Fibroblast of lung (primary cell): ENCODE data around the gene TNFSF9. TPM values are rescaled to one million over a fixed set of nuclear protein-coding genes. Genes with fewer than 3 reads are reported as not detected.

Experiments
- DNase-seq, 2 donors: peaks; one replicate each; pipeline versions ENCODE4 v3.0.0 to v3.0.0-alpha.2; 2010; ENCODE audit warnings: low read depth in 2 of 2
- H2AFZ ChIP-seq: 2 replicates; pipeline ENCODE4 v1.5.1; 2012; ENCODE audit warnings: low read length, control low read depth, inconsistent platforms
- H3K27ac ChIP-seq: 2 replicates; pipeline ENCODE4 v1.5.1; 2011; ENCODE audit warnings: low read length, control low read depth; ENCODE audit not compliant: insufficient read depth
- H3K27me3 ChIP-seq: 2 replicates; pipeline ENCODE4 v1.5.1; 2011; ENCODE audit warnings: mild to moderate bottlenecking, low read length; ENCODE audit not compliant: control insufficient read depth, insufficient read depth
- H3K36me3 ChIP-seq: 2 replicates; pipeline ENCODE4 v1.5.1; 2011; ENCODE audit warnings: low read length; ENCODE audit not compliant: control insufficient read depth, insufficient read depth
- H3K4me1 ChIP-seq: 2 replicates; pipeline ENCODE4 v1.5.1; 2011; ENCODE audit warnings: low read length; ENCODE audit not compliant: control insufficient read depth, insufficient read depth; ENCODE audit errors: extremely low read depth
- H3K4me2 ChIP-seq: 2 replicates; pipeline ENCODE4 v1.5.1; 2011; ENCODE audit warnings: low read length, control low read depth; ENCODE audit not compliant: insufficient read depth; ENCODE audit errors: extremely low read depth
- H3K4me3 ChIP-seq, 4 experiments: fragments of 200-600 bp in 1 of 4; sonication (generic) in 1 of 4; replicated peaks in 1 of 4; 2 replicates each; pipeline ENCODE4 v1.5.1; 2011 to 2016; ENCODE audit warnings: low read length in 4 of 4, low read depth in 3 of 4, mild to moderate bottlenecking in 3 of 4, control low read depth in 2 of 4, inconsistent platforms in 1 of 4, mixed read lengths in 1 of 4; ENCODE audit not compliant: insufficient read depth in 1 of 4; ENCODE audit errors: control extremely low read depth in 1 of 4
- H3K79me2 ChIP-seq: 2 replicates; pipeline ENCODE4 v1.5.1; 2012; ENCODE audit warnings: mild to moderate bottlenecking, low read length, inconsistent platforms; ENCODE audit not compliant: control insufficient read depth, insufficient read depth
- H3K9ac ChIP-seq: 2 replicates; pipeline ENCODE4 v1.5.1; 2011; ENCODE audit warnings: mild to moderate bottlenecking, low read length, control low read depth; ENCODE audit not compliant: insufficient read depth
- H3K9me3 ChIP-seq: 2 replicates; pipeline ENCODE4 v1.5.1; 2012; ENCODE audit warnings: low read depth, low read length; ENCODE audit not compliant: control insufficient read depth, insufficient read depth
- H4K20me1 ChIP-seq: 2 replicates; pipeline ENCODE4 v1.5.1; 2011; ENCODE audit warnings: low read length; ENCODE audit not compliant: control insufficient read depth, insufficient read depth; ENCODE audit errors: extremely low read depth
- EZH2 ChIP-seq: IDR thresholded peaks from 2 replicates; pipeline ENCODE4 v1.5.1; 2012; ENCODE audit warnings: low read length, control low read depth, mild to moderate bottlenecking; ENCODE audit errors: missing control alignments
- polyA plus RNA-seq, 2 donors: library from polyadenylated mRNA; depleted of rRNA in 1 of 2; stranded (reverse) in 1 of 2; unstranded in 1 of 2; fragments of >200 nt; gene quantifications; 2 replicates each; pipeline ENCODE4 v1.2.1, GENCODE V29; 2011 to 2012; ENCODE audit warnings: missing spikeins in 1 of 2
- total RNA-seq: library from RNA; depleted of rRNA; stranded (reverse); fragments of >200 nt; gene quantifications from 2 replicates; pipeline ENCODE4 v1.2.1, GENCODE V29; 2014
- TF ChIP-seq, protein P1 (sequence below), 2 donors: IDR thresholded peaks in 1 of 2; conservative IDR thresholded peaks in 1 of 2; 1 replicate in 1 of 2; 2 replicates in 1 of 2; pipeline ENCODE4 v1.5.1; 2011 to 2012; ENCODE audit warnings: low read length in 2 of 2, control low read depth in 1 of 2, inconsistent platforms in 1 of 2, low read depth in 1 of 2, mild to moderate bottlenecking in 1 of 2

TNFSF9 gene
- total and polyA plus RNA-seq, 2 donors (not counting 1 experiment from before 2014, with no cell fraction given), result 0.22 to 0.66 TPM

DNA sequence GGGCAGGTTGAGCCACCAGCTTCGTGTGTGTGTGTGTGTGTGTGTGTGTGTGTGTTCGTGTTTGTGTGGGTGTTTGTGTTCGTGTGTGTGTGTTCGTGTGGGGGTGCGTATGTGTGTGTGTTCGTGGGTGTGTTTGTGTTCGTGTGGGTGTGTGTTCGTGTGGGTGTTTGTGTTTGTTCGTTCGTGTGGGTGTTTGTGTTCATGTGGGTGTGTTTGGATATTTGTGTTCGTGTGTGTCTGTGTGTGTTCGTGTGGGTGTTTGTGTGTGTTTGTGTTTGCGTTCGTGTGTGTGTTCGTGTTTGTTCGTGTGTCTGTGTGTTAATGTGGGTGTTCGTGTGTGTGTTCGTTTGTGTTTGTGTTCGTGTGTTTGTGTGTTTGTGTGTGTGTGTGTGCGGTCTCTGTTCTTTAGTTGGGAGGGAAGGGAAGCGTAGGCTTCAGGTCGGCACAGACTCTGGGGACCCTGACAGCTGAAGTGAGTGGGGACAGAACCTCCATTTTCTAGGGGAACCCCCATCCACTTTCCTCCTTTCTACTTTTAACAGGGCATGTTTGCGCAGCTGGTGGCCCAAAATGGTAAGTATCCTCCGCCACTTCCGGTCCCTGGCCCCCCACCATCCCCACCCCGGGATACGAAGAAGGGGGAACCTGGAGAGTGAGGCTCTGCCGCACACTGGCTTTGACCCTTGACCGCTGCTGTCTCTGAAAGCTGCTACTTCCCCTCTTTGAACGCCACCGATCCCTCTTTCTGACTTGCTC is 1.6 kb downstream of the TNFSF9 start:
- peaks cover 8% of the 10 kb centered on the region for H3K27me3 ChIP-seq
- no peaks in the 10 kb centered on the region for H3K79me2 ChIP-seq
- no peak overlapping the region for H2AFZ ChIP-seq
- H3K36me3 ChIP-seq, result no peaks in the 10 kb centered on the region
- peaks cover 5% of the 10 kb centered on the region for H3K4me1 ChIP-seq
- no peak overlapping the region for H3K4me2 ChIP-seq
- no peak overlapping the region for H3K9ac ChIP-seq
- DNase-seq, result no peak
- TF ChIP-seq, protein P1, sequence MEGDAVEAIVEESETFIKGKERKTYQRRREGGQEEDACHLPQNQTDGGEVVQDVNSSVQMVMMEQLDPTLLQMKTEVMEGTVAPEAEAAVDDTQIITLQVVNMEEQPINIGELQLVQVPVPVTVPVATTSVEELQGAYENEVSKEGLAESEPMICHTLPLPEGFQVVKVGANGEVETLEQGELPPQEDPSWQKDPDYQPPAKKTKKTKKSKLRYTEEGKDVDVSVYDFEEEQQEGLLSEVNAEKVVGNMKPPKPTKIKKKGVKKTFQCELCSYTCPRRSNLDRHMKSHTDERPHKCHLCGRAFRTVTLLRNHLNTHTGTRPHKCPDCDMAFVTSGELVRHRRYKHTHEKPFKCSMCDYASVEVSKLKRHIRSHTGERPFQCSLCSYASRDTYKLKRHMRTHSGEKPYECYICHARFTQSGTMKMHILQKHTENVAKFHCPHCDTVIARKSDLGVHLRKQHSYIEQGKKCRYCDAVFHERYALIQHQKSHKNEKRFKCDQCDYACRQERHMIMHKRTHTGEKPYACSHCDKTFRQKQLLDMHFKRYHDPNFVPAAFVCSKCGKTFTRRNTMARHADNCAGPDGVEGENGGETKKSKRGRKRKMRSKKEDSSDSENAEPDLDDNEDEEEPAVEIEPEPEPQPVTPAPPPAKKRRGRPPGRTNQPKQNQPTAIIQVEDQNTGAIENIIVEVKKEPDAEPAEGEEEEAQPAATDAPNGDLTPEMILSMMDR (conservative IDR thresholded peaks at IDR 0.05 in 1 of 2, IDR thresholded peaks at IDR 0.05 in 1 of 2; ENCODE audit: low read depth in 1 of 2, low read length in 2 of 2), result no peak
- no peak for TF ChIP-seq EZH2
- H3K9me3 ChIP-seq, result no peaks in the 10 kb centered on the region
- no peaks in the 10 kb centered on the region for H4K20me1 ChIP-seq
- peak overlapping the region in 1 of 4 experiments; percentile 7 for H3K4me3 ChIP-seq
- H3K27ac ChIP-seq, result no peak overlapping the region

DNA sequence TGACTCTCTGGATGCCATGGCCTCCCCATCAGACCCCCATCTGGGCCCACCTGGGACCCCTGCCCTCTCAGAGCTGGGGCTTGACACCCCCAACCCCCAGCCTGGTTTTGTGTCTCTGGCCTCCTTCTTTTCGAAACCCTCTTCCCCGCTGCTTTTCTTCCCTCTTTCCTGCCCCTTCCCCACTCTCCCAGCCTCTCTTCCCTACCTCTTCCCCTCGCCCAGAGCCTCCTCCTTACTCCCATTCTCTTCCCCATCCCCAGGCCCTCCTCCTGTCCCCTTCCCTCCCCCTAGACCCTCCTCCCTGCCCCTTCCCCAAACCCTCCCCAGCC is 2.1 kb downstream of the TNFSF9 start:
- peaks cover 5% of the 10 kb centered on the region for H3K4me1 ChIP-seq
- DNase-seq, result no peak
- no peaks in the 10 kb centered on the region for H4K20me1 ChIP-seq
- H3K4me2 ChIP-seq, result no peak overlapping the region
- H3K9me3 ChIP-seq, result no peaks in the 10 kb centered on the region
- H3K27me3 ChIP-seq, result peaks cover 8% of the 10 kb centered on the region
- H3K9ac ChIP-seq, result no peak overlapping the region
- no peak overlapping the region for H3K27ac ChIP-seq
- H3K36me3 ChIP-seq, result no peaks in the 10 kb centered on the region
- H3K79me2 ChIP-seq, result no peaks in the 10 kb centered on the region
- H2AFZ ChIP-seq, result no peak overlapping the region
- no peak overlapping the region for H3K4me3 ChIP-seq
- TF ChIP-seq, protein P1 (conservative IDR thresholded peaks at IDR 0.05 in 1 of 2, IDR thresholded peaks at IDR 0.05 in 1 of 2; ENCODE audit: low read depth in 1 of 2, low read length in 2 of 2), result no peak
- TF ChIP-seq EZH2, result no peak

DNA sequence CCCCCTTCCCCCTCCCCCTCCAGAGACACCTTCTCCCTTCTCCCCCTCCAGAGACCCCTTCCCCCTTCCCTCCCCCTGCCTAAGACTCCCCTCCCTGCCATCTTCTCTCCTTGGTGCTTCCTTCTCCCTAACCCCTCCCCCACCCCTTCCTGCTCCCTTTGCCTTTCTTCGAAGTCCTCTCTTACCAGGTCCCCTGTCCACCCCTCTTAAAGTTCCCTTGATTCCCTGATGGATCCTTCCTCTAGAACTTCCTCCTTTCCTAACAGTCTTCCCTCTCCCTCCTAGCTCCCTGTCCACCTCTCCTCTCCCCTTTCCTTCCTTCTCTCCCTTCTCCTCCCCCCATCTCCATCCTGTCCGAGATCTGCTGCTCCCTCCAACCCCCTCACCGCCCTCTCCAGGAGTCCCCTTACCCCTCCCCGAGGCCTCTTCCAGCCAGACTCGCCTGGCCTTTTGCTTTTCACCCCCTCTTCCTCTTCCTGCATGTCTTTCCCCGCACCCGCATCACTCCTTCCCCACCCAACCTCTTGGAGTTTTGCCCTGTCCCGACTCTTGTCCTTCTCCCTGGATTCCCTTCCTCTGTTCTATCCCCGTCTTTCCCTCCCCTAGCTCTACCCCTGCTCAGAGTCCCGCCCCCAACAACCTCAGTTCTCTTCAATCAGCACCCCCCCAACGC is 3.1 kb downstream of the TNFSF9 start:
- Histone ChIP-seq H3K79me2 (no peaks in the 10 kb centered on the region), H4K20me1 (no peaks in the 10 kb centered on the region), H3K27me3 (peaks cover 8% of the 10 kb centered on the region), H3K9ac (no peak overlapping the region), H3K4me1 (peaks cover 5% of the 10 kb centered on the region), H3K27ac (no peak overlapping the region), H3K4me3 (no peak overlapping the region), H2AFZ (no peak overlapping the region), H3K4me2 (no peak overlapping the region), H3K9me3 (no peaks in the 10 kb centered on the region), H3K36me3 (no peaks in the 10 kb centered on the region)
- DNase-seq, result no peak
- TF ChIP-seq, protein P1 (conservative IDR thresholded peaks at IDR 0.05 in 1 of 2, IDR thresholded peaks at IDR 0.05 in 1 of 2; ENCODE audit: low read depth in 1 of 2, low read length in 2 of 2), result no peak
